Adrenal gland (tissue), 12 donors: ENCODE data around the gene GDF7. TPM values are rescaled to one million over a fixed set of nuclear protein-coding genes. Genes with fewer than 3 reads are reported as not detected.
A peak's percentile ranks its signal among the peaks of the same experiment; 100 is the strongest.

Experiments used
- DNase-seq, 7 donors: peaks; one replicate each; pipeline ENCODE4 v3.0.0-alpha.2; 2019 to 2020
- H3K27ac ChIP-seq, 5 donors: fragments of 200-600 bp; sonication (generic) in 4 of 5; 1 replicate in 3 of 5; 2 replicates in 2 of 5; pipeline versions ENCODE4 v1.5.1 to v1.8.0; 2016 to 2020; ENCODE audit warnings: mild to moderate bottlenecking in 1 of 5
- H3K27me3 ChIP-seq: fragments of 200-600 bp; 2 replicates; pipeline ENCODE4 v1.8.0; 2021
- H3K36me3 ChIP-seq, 2 donors: fragments of 200-600 bp; replicated peaks in 1 of 2; 1 replicate in 1 of 2; 2 replicates in 1 of 2; pipeline versions ENCODE4 v1.5.1 to v1.8.0; 2018 to 2022
- H3K4me1 ChIP-seq, 2 donors: fragments of 200-600 bp; replicated peaks in 1 of 2; 1 replicate in 1 of 2; 2 replicates in 1 of 2; pipeline versions ENCODE4 v1.5.1 to v1.8.0; 2018 to 2021
- H3K4me3 ChIP-seq, 4 donors: fragments of 200-600 bp; sonication (generic) in 3 of 4; one replicate each; pipeline ENCODE4 v1.5.1; 2016 to 2018
- H3K9me3 ChIP-seq, 3 donors: fragments of 200-600 bp; sonication (generic) in 1 of 3; replicated peaks in 1 of 3; 1 replicate in 2 of 3; 2 replicates in 1 of 3; pipeline versions ENCODE4 v1.5.1 to v1.8.0; 2016 to 2021
- POLR2A ChIP-seq, 2 donors: fragments of 450-650 bp; IDR thresholded peaks; one replicate each; pipeline ENCODE4 v1.6.1; 2017; ENCODE audit warnings: antibody characterized with exemption in 2 of 2, mild to moderate bottlenecking in 2 of 2, moderate library complexity in 1 of 2
- WGBS, 4 donors: extraction: QIAGEN DNeasy Blood & Tissue Kit in 2 of 4; methylation state at CpG; one replicate each; pipeline versions ENCODE4 v1.1.5 to v1.1.7; 2013 to 2017; 5-methylcytosine and 5-hydroxymethylcytosine counted together
- intact Hi-C, 2 donors: fragments of 100-400 bp; cut with DNase I; formaldehyde crosslinking; loops; one replicate each; pipeline versions ENCODE4 v1.14.1 to v1.15.0; 2022 to 2023
- polyA plus RNA-seq, 3 donors: library from polyadenylated mRNA; stranded (reverse); fragments of 200-250 nt in 2 of 3; fragments of 350-450 nt in 1 of 3; fragmentation: Illumina TruSeq in 1 of 3; extraction: RNeasy Lipid Tissue Mini Kit (QIAGEN cat#74804) in 1 of 3; gene quantifications; one replicate each; pipeline ENCODE4 v1.2.3, GENCODE V29; 2013 to 2014
- total RNA-seq, 9 donors: library from RNA; depleted of rRNA in 4 of 9; stranded (reverse); fragments of >200 nt in 4 of 9; fragments of 120-200 nt in 1 of 9; fragmentation: NEBNext Ultra II Directional in 1 of 9; extraction: Animal tissue kit (Norgen Biotek cat#: 25700) in 1 of 9; gene quantifications; one replicate each; pipeline versions ENCODE4 v1.1.0 to v1.2.4, GENCODE V29; 2013 to 2023
- TF ChIP-seq, protein P1 (sequence below), 6 experiments: fragments of 450-650 bp in 4 of 6; fragments of 200-600 bp in 2 of 6; sonication (generic) in 1 of 6; IDR thresholded peaks; 1 replicate in 5 of 6; 2 replicates in 1 of 6; pipeline versions ENCODE4 v1.5.1 to v1.8.0; 2016 to 2021; ENCODE audit warnings: antibody characterized with exemption in 6 of 6, mild to moderate bottlenecking in 2 of 6, moderate library complexity in 1 of 6
- donor health status: healthy with polysubstance abuse.
- donor health status: Bipolar disorder and iron deficiency.
- donor health status: DM: yes; HTN: yes; CAD: no.
- donor health status: DM: no; HTN: no; CAD: no.
- donor health status: DM: no; HTN: no; CAD: no.
- donor health status: DM: yes; HTN: yes; CAD: no.

Gene GDF7
- total and polyA plus RNA-seq, 12 donors: 0.17 to 1.8 (median 0.46) TPM

DNA sequence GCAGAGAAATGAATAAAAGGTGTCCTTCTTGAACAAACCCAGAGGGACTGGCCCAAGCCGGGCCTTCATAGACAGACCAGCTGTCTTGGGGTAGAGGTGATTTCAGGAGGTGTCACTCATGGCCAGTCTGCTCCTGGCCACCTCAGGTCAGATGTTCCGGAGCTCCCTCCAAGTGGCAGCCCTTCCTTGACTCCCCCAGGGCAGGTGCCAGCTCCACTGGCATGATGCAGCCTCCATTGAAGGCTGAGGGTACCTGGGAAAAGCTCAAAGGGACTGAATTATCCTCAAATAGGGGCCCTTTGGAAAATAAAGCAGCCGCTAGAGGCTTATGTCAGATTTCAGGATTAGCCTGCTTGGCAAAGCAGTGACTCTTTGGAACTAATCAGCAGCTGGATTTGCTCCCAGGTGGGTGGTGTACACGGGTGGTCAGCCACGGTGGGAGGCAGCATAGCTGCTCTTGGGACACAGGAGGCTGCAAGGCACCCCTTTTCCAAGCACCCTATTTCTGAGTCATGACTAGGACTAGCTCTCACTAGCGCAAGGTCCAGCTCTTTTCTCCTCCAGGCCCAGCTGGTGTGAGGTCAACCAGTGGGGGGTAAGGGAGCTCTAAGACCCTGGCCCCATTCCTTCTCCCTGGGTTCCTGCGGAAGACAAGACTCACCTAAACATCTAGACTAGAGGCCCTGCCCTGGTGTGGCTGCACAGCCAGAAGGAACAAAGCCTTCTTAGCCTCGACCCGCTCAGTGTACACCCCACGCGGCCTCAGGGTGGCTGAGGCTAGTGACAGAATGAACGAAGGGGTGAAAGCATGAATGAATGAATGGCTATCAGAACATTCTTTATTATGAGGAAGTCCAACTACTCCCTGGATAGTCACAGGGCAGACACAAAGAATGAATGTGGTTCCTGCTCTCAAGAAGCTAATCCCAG lies 45.3 kb upstream of the GDF7 start:
- peak in 3 of 7 donors; percentile 10 to 49 (median 13) for DNase-seq
- H3K27ac ChIP-seq: peak overlapping the region in 4 of 5 donors; percentile 68 to 99 (median 80)

DNA sequence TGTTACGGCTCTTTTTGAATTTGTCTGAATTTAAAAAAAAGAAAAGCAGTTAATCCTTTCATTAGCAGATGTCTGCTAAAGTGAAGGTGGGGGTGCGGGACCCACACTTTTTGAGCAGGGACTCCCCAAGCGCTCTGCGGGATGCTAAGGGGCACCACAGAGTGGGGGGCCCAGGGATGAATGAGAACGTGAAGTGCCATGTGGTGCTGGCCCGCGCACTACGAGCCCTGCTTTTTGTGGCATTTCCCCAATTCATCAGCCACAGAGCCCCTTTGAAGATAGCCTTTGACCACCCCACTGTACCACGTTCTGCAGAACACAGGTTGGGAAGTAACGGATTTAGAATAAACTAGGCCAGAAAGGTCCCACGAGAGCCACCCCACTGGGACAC lies 44.7 kb upstream of the GDF7 start:
- 85 to 90% (median 88%) methylated on average over 11 of the region's 11 CpGs for WGBS, 4 donors
- Histone ChIP-seq H3K4me3 (no peak overlapping the region), H3K27me3 (no peaks in the 10 kb centered on the region), H3K4me1 (peaks cover 30 to 57% of the 10 kb centered on the region in 2 donors), H3K36me3 (peaks cover 0 to 31% of the 10 kb centered on the region in 2 donors), H3K27ac (peak overlapping the region; percentile 20 to 99 (median 69)), H3K9me3 (no peaks in the 10 kb centered on the region)
- TF ChIP-seq, protein P1, sequence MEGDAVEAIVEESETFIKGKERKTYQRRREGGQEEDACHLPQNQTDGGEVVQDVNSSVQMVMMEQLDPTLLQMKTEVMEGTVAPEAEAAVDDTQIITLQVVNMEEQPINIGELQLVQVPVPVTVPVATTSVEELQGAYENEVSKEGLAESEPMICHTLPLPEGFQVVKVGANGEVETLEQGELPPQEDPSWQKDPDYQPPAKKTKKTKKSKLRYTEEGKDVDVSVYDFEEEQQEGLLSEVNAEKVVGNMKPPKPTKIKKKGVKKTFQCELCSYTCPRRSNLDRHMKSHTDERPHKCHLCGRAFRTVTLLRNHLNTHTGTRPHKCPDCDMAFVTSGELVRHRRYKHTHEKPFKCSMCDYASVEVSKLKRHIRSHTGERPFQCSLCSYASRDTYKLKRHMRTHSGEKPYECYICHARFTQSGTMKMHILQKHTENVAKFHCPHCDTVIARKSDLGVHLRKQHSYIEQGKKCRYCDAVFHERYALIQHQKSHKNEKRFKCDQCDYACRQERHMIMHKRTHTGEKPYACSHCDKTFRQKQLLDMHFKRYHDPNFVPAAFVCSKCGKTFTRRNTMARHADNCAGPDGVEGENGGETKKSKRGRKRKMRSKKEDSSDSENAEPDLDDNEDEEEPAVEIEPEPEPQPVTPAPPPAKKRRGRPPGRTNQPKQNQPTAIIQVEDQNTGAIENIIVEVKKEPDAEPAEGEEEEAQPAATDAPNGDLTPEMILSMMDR (IDR thresholded peaks at IDR 0.05): no peak
- DNase-seq: peak in 1 of 7 donors; percentile 11
- intact Hi-C loops: no loop called here

More for the DNA sequence above, 45.3 kb upstream of the GDF7 start:
- intact Hi-C loops: no loop called here
- TF ChIP-seq, protein P1 (IDR thresholded peaks at IDR 0.05): no peak
- no peak for TF ChIP-seq POLR2A (IDR thresholded peaks at IDR 0.05)
- no peak overlapping the region for H3K4me3 ChIP-seq
- peaks cover 35 to 63% of the 10 kb centered on the region in 2 donors for H3K4me1 ChIP-seq
- no peaks in the 10 kb centered on the region for H3K9me3 ChIP-seq
- peaks cover 0 to 31% of the 10 kb centered on the region in 2 donors for H3K36me3 ChIP-seq
- no peaks in the 10 kb centered on the region for H3K27me3 ChIP-seq
- 84 to 92% (median 87%) methylated on average over 8 to 12 of the region's 12 CpGs for WGBS, 4 donors

DNA sequence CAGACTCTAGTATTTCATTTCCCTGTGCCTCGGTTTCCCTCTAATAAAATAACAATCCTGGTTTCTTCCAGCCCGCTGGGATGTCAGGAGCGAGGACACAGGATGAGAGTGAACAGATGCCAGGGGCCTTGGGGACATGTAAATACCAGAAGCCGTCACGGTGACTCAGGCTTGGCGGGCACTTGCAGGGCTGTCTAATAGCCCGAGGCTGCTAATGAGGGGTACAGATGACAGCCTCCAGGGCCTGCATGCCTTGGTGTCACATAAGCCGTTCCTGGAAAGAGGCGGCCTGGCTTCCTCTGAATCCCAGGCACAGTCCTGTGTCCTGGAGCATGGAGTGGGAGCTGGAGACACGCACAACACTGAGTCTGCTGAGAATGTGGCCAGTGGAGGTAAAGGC lies 44.2 kb upstream of the GDF7 start:
- no peak overlapping the region for H3K4me3 ChIP-seq
- peaks cover 0 to 31% of the 10 kb centered on the region in 2 donors for H3K36me3 ChIP-seq
- peaks cover 25 to 52% of the 10 kb centered on the region in 2 donors for H3K4me1 ChIP-seq
- TF ChIP-seq POLR2A (IDR thresholded peaks at IDR 0.05): peak in 1 of 2 donors; percentile 53
- TF ChIP-seq, protein P1 (IDR thresholded peaks at IDR 0.05): no peak
- WGBS, 4 donors: 38 to 58% (median 51%) methylated on average over 9 to 10 of the region's 10 CpGs
- no peaks in the 10 kb centered on the region for H3K9me3 ChIP-seq
- no peaks in the 10 kb centered on the region for H3K27me3 ChIP-seq
- H3K27ac ChIP-seq: peak overlapping the region; percentile 68 to 99 (median 69)
- peak; percentile 86 to 97 (median 95) for DNase-seq
- intact Hi-C loops: no loop called here

DNA sequence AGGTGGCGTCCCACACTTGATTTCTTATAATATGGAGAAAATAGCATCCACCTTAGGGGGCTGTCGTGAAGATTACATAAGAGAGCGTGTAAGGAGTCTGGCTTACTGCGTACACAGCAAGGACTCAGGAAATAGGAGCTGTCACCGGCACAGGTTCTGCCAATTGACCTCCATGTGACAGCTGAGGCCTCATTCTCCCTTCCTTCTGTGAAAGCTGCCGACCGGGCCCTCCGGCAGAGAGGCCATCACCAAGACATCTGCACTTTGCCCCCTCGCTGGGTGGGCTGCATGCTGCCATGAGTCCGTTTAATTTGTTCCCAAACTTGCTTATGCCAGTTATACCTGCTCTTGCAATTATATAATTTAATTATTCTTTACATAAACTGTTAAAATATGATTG lies 43.7 kb upstream of the GDF7 start:
- intact Hi-C loops: no loop called here
- DNase-seq: peak in 5 of 7 donors; percentile 36 to 75 (median 64)
- peak overlapping the region; percentile 68 to 99 (median 69) for H3K27ac ChIP-seq
- H3K4me1 ChIP-seq: peaks cover 22 to 48% of the 10 kb centered on the region in 2 donors
- H3K36me3 ChIP-seq: peaks cover 0 to 31% of the 10 kb centered on the region in 2 donors
- H3K9me3 ChIP-seq: no peaks in the 10 kb centered on the region
- H3K4me3 ChIP-seq: no peak overlapping the region
- H3K27me3 ChIP-seq: no peaks in the 10 kb centered on the region
- TF ChIP-seq, protein P1 (IDR thresholded peaks at IDR 0.05): no peak
- no peak for TF ChIP-seq POLR2A (IDR thresholded peaks at IDR 0.05)
- 36 to 53% (median 46%) methylated on average over 10 of the region's 10 CpGs for WGBS, 4 donors
